Kidney epithelial cell (primary cell): Measurements from ENCODE around the gene PTPN5. TPM values are rescaled to one million over a fixed set of nuclear protein-coding genes. Genes with fewer than 3 reads are reported as not detected.

Experiments
- DNase-seq: peaks from one replicate; pipeline ENCODE4 v3.0.0-alpha.2; 2010; ENCODE audit warnings: low read depth
- H3K27me3 ChIP-seq: 2 replicates; pipeline ENCODE4 v1.6.0; 2011; ENCODE audit warnings: low read length; ENCODE audit not compliant: control insufficient read depth, insufficient read depth
- H3K36me3 ChIP-seq: 2 replicates; pipeline ENCODE4 v1.5.1; 2011; ENCODE audit warnings: low read length; ENCODE audit not compliant: control insufficient read depth, insufficient read depth
- H3K4me3 ChIP-seq: 2 replicates; pipeline ENCODE4 v1.5.1; 2011; ENCODE audit warnings: low read depth, mild to moderate bottlenecking, control low read depth, low read length
- total RNA-seq: library from RNA; depleted of rRNA; stranded (reverse); fragments of >200 nt; gene quantifications from 2 replicates; pipeline ENCODE4 v1.2.3, GENCODE V29; 2015
- TF ChIP-seq, protein P1 (sequence below): IDR thresholded peaks from 2 replicates; pipeline ENCODE4 v1.5.1; 2011; ENCODE audit warnings: mild to moderate bottlenecking, moderate library complexity, low read length, control low read depth, inconsistent platforms; ENCODE audit not compliant: insufficient read depth, poor library complexity, severe bottlenecking

The PTPN5 gene
- total RNA-seq, 1 donor from 2014 or later, result not detected

DNA sequence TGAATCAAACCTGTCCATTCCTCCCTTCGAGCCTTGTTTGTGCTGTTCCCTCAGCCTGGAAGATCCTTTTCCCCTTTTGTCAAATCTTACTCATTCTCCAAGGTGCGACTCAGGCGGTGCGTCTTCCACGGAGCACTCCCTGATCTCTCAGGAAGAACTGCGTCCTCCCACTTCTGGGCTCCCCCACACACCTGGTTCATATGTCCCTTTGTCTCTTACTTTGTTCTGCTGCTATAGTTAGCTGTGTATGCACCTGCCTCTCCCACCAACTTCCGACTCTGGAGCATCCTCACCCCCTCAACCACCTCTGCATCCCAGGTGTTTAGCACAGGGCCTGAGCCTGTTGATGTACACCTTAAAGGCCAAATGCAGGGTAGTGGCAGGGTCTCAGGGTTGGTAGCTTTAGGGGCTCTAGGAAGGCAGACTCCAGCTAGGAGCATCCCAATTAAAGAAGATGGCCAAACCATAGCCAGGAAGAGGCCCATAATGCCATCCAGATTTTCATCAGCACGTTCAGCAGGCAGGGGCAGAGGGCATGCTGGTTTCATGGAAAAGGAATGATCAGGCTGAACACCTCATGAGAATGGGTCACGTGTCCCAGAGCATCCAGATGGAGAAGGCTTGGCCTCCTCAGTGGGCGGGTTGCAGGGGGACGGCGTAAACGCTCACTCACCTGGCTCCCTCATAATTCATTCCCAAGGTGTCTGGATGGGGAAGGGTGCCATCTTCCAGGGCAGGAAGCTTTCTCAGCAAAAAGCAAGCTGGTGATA, 20.1 kb downstream of the PTPN5 start:
- no peak for DNase-seq

DNA sequence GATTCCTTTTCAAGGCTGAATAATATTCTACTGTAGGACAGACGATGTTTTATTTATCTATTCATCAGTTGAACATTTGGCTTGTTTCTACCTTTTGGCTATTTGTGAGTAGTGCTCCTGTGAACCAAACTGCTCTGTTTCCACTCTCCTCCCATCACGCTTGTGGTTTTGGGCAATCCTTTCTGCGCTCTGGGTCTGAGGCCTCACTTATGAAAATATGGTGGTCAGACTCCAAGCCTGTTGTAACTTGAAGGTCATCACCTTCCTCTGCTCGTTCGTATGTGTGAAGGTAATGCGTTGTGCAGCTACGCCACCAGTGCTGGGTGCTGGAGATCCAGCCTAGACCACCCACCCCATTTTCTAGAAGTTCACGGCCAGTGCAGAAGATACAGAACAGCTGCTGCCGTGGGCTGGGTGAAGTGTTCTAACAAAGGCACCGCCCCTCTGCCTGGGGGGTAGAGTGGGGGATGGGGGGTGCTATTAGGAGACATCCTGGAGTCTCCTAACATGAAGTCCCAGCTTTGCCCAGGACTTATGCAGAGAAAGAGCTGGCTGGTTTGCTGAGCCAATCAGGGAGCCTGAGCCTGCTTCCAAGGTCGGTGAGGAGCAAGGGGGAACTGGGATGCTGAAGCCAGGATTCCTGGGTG, 21.0 kb downstream of the PTPN5 start:
- TF ChIP-seq, protein P1, sequence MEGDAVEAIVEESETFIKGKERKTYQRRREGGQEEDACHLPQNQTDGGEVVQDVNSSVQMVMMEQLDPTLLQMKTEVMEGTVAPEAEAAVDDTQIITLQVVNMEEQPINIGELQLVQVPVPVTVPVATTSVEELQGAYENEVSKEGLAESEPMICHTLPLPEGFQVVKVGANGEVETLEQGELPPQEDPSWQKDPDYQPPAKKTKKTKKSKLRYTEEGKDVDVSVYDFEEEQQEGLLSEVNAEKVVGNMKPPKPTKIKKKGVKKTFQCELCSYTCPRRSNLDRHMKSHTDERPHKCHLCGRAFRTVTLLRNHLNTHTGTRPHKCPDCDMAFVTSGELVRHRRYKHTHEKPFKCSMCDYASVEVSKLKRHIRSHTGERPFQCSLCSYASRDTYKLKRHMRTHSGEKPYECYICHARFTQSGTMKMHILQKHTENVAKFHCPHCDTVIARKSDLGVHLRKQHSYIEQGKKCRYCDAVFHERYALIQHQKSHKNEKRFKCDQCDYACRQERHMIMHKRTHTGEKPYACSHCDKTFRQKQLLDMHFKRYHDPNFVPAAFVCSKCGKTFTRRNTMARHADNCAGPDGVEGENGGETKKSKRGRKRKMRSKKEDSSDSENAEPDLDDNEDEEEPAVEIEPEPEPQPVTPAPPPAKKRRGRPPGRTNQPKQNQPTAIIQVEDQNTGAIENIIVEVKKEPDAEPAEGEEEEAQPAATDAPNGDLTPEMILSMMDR, result no peak
- DNase-seq, result no peak
- Histone ChIP-seq H3K4me3 (no peak overlapping the region), H3K36me3 (no peaks in the 10 kb centered on the region), H3K27me3 (peaks cover 2% of the 10 kb centered on the region)

More for the DNA sequence above, 20.1 kb downstream of the PTPN5 start:
- Histone ChIP-seq H3K27me3 (peaks cover 2% of the 10 kb centered on the region), H3K36me3 (no peaks in the 10 kb centered on the region), H3K4me3 (no peak overlapping the region)
- TF ChIP-seq, protein P1, result no peak

- H3K27me3 ChIP-seq, result peaks cover 2% of the 10 kb centered on the region
- no peak overlapping the region for H3K4me3 ChIP-seq
- no peak for DNase-seq
- TF ChIP-seq, protein P1, result no peak
- H3K36me3 ChIP-seq, result no peaks in the 10 kb centered on the region
Observed at GRCh38 chr11:18769802-18770456, 21.7 kb downstream of the PTPN5 start.

DNA sequence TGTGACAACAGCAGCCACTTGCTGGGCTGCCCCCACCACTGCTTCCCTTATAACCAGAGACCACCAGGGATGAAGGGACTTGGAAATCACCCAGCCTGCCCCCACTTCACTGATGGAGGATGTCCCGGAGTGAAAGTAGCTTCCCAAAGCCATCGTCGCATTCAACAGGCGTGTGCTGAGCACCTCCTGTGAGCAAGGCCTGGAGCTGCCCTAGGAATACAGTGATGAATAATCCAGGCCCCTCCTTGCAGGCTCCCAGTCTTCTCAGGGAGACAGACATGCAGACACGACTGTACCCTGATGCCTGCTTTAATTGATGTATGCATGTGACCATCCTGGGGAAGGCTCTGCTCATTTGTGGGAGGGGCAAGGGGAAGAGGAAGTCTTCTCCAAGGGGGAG, 22.6 kb downstream of the PTPN5 start:
- TF ChIP-seq, protein P1, result no peak
- Histone ChIP-seq H3K4me3 (no peak overlapping the region), H3K27me3 (peaks cover 2% of the 10 kb centered on the region), H3K36me3 (no peaks in the 10 kb centered on the region)
- DNase-seq, result no peak

DNA sequence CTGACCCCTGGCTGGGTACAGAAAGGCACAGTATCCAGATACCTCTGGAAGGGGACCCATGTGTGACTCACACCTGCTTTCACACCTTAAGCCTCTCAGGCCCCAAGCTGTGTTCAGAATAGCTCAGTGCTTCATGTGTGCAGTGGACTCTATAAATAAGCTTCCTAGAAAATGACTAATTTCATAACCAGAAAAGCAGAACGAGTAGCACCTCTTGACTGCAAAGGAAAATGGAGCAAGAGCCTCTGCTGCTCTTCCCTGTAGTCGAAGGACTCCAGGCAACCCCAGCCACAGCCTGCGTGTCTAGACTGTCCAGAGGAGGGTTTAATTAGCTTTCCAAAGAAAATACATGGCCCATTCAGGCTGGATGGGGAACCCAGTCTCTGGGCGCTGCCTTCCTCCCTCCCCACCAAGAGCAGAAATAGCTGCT, 23.1 kb downstream of the PTPN5 start:
- no peak for DNase-seq
- H3K36me3 ChIP-seq, result no peaks in the 10 kb centered on the region
- TF ChIP-seq, protein P1, result no peak

More for the DNA sequence above, 23.1 kb downstream of the PTPN5 start:
- Histone ChIP-seq H3K4me3 (no peak overlapping the region), H3K27me3 (peaks cover 2% of the 10 kb centered on the region)
